DOHH2 (cell line): ENCODE measurements around the gene ADAM11.
A peak's percentile ranks its signal among the peaks of the same experiment; 100 is the strongest.

ENCODE experiments used
- CTCF ChIP-seq: fragments of 200-600 bp; sonication (generic); IDR thresholded peaks from one replicate; pipeline ENCODE4 v1.5.1; 2014; ENCODE audit warnings: antibody characterized with exemption, mild to moderate bottlenecking, low read depth, low read length; ENCODE audit not compliant: poor library complexity, severe bottlenecking
- EZH2phosphoT487 ChIP-seq: fragments of 200-600 bp; sonication (generic); IDR thresholded peaks from 2 replicates; pipeline ENCODE4 v1.6.1; 2017; ENCODE audit warnings: borderline replicate concordance, mild to moderate bottlenecking, antibody characterized with exemption, low read length, moderate library complexity, mixed read lengths

- TF ChIP-seq EZH2phosphoT487 (no peak), CTCF (peak; percentile 41)
Measured at GRCh38 chr17:44733753-44734152, 25.0 kb upstream of the ADAM11 start.
